Thyroid gland (tissue), 4 donors: ENCODE data around the gene NTNG1. TPM values are rescaled to one million over a fixed set of nuclear protein-coding genes. Genes with fewer than 3 reads are reported as not detected.

Experiments used
- DNase-seq, 2 donors: peaks; one replicate each; pipeline ENCODE4 v3.0.0-alpha.2; 2019
- H3K27ac ChIP-seq, 3 donors: fragments of 200-600 bp; sonication (generic); 1 replicate in 2 of 3; 2 replicates in 1 of 3; pipeline ENCODE4 v1.5.1; 2016 to 2019; ENCODE audit warnings: mild to moderate bottlenecking in 1 of 3, moderate library complexity in 1 of 3
- H3K27me3 ChIP-seq: fragments of 200-600 bp; sonication (generic); one replicate; pipeline ENCODE4 v1.5.1; 2019
- H3K36me3 ChIP-seq, 2 donors: fragments of 200-600 bp; sonication (generic); one replicate each; pipeline ENCODE4 v1.5.1; 2016 to 2019
- H3K4me1 ChIP-seq, 2 donors: fragments of 200-600 bp; sonication (generic); one replicate each; pipeline ENCODE4 v1.5.1; 2017 to 2019
- H3K4me3 ChIP-seq, 3 donors: fragments of 200-600 bp; sonication (generic); replicated peaks in 1 of 3; 1 replicate in 2 of 3; 2 replicates in 1 of 3; pipeline ENCODE4 v1.5.1; 2016; ENCODE audit warnings: mild to moderate bottlenecking in 1 of 3
- H3K9me3 ChIP-seq: fragments of 200-600 bp; sonication (generic); one replicate; pipeline ENCODE4 v1.5.1; 2017
- CTCF ChIP-seq, 6 experiments: fragments of 200-600 bp in 3 of 6; fragments of 450-650 bp in 3 of 6; sonication (generic) in 3 of 6; IDR thresholded peaks; one replicate each; pipeline ENCODE4 v1.5.1; 2016 to 2019; ENCODE audit warnings: antibody characterized with exemption in 6 of 6, mild to moderate bottlenecking in 2 of 6, inconsistent platforms in 1 of 6, moderate library complexity in 1 of 6
- POLR2A ChIP-seq, 2 donors: fragments of 450-650 bp; IDR thresholded peaks; one replicate each; pipeline ENCODE4 v1.6.1; 2017; ENCODE audit warnings: antibody characterized with exemption in 2 of 2, mild to moderate bottlenecking in 2 of 2, moderate library complexity in 1 of 2
- WGBS, 2 donors: methylation state at CpG; one replicate each; pipeline ENCODE4 v1.1.5; 2017; 5-methylcytosine and 5-hydroxymethylcytosine counted together
- intact Hi-C: fragments of 100-400 bp; cut with DNase I; formaldehyde crosslinking; loops from one replicate; pipeline ENCODE4 v1.15.1; 2023
- total RNA-seq, 4 donors: library from RNA; depleted of rRNA; stranded (reverse); fragments of >200 nt; gene quantifications; one replicate each; pipeline ENCODE4 v1.2.3, GENCODE V29; 2016

The NTNG1 gene
- total RNA-seq, 4 donors from 2014 or later: 0.33 to 0.56 (median 0.54) TPM; not detected in 1

DNA sequence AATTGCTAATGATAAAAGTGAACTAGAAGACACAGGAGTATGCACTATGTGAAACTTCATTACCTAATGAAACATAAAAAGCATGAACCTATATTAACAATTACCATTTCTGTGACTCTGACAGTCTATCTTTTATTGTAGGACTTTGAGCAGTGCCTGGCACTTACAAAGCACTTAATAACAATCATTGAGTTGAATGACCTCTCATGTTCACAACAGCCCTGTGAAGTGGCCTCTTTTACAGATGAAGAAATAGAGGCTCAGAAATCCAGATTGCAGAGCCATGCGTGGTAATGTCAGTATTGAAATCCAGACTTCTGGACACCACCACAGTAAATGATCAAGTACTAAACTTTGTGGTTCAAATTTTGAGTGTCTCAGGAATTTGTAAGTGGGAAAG lies 326.4 kb downstream of the NTNG1 start:
- WGBS, 2 donors: 33 to 40% methylated on average over 1 of the region's 1 CpG
- TF ChIP-seq POLR2A (IDR thresholded peaks at IDR 0.05): no peak
- TF ChIP-seq CTCF (IDR thresholded peaks at IDR 0.05): no peak
- intact Hi-C loops: no loop called here
- Histone ChIP-seq H3K27me3 (no peaks in the 10 kb centered on the region), H3K36me3 (no peaks in the 10 kb centered on the region), H3K9me3 (no peaks in the 10 kb centered on the region), H3K27ac (no peak overlapping the region), H3K4me3 (no peak overlapping the region), H3K4me1 (no peaks in the 10 kb centered on the region)
- no peak for DNase-seq

DNA sequence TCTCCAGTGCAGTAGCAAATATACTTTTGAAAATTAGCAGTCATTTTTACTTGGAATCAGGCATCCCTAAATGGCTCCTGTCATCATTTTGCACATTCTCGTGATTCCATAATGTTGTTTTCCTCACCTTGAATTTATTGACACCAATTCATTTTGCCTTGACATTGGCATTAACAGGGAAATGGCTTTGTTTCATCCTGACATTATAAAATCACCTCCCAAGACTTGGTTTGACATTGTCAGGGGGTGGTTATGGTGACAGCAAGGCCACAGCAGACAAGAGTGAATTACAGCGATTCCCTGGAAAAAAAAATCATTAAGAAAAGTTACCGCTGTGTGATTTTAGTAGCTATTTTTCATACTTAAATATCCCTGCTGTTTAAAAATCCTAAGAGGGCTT lies 327.0 kb downstream of the NTNG1 start:
- Histone ChIP-seq H3K9me3 (no peaks in the 10 kb centered on the region), H3K27ac (no peak overlapping the region), H3K36me3 (no peaks in the 10 kb centered on the region), H3K4me1 (no peaks in the 10 kb centered on the region), H3K27me3 (no peaks in the 10 kb centered on the region), H3K4me3 (no peak overlapping the region)
- WGBS, 2 donors: 87 to 88% methylated on average over 3 of the region's 3 CpGs
- no peak for DNase-seq
- intact Hi-C loops: no loop called here
- TF ChIP-seq POLR2A (IDR thresholded peaks at IDR 0.05): no peak
- TF ChIP-seq CTCF (IDR thresholded peaks at IDR 0.05): no peak

- H3K4me1 ChIP-seq: no peaks in the 10 kb centered on the region
- no peaks in the 10 kb centered on the region for H3K36me3 ChIP-seq
- DNase-seq: no peak
- TF ChIP-seq CTCF (IDR thresholded peaks at IDR 0.05) (no peak), POLR2A (IDR thresholded peaks at IDR 0.05) (no peak)
- no peak overlapping the region for H3K4me3 ChIP-seq
- intact Hi-C loops: no loop called here
- H3K27me3 ChIP-seq: no peaks in the 10 kb centered on the region
- 77 to 81% methylated on average over 2 of the region's 2 CpGs for WGBS, 2 donors
- H3K9me3 ChIP-seq: no peaks in the 10 kb centered on the region
- H3K27ac ChIP-seq: no peak overlapping the region
These were observed 332.2 kb downstream of the NTNG1 start for GRCh38 chr1:107473065-107473464.

- DNase-seq: no peak
- H3K4me1 ChIP-seq: no peaks in the 10 kb centered on the region
- H3K36me3 ChIP-seq: no peaks in the 10 kb centered on the region
- H3K27me3 ChIP-seq: no peaks in the 10 kb centered on the region
- H3K9me3 ChIP-seq: no peaks in the 10 kb centered on the region
- TF ChIP-seq POLR2A (IDR thresholded peaks at IDR 0.05): no peak
- no peak for TF ChIP-seq CTCF (IDR thresholded peaks at IDR 0.05)
- intact Hi-C loops: no loop called here
- H3K4me3 ChIP-seq: no peak overlapping the region
- WGBS, 2 donors: 71 to 79% methylated on average over 1 of the region's 1 CpG
- no peak overlapping the region for H3K27ac ChIP-seq
These were observed 334.2 kb downstream of the NTNG1 start for GRCh38 chr1:107474877-107475612.

DNA sequence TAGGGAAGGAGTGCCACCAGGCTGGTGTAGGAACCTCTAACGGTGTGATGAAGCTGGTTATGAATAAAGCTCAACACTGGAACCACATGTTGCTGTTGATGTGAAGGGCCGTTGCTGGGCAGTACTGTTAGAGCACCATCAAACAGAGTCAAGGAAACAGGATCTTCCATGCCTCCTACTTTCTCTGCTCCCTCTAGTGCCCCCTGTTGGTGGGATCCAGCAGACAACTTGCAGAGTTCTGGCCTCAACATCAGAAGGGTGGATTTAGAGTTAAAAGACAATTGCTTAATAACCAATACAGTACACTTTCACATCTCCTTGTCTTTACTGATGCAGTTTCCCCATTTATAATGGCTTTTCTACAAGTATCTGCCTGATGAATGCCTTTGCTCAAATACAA lies 336.4 kb downstream of the NTNG1 start:
- DNase-seq: no peak
- Histone ChIP-seq H3K4me1 (no peaks in the 10 kb centered on the region), H3K36me3 (no peaks in the 10 kb centered on the region), H3K27ac (no peak overlapping the region), H3K9me3 (no peaks in the 10 kb centered on the region), H3K4me3 (no peak overlapping the region), H3K27me3 (no peaks in the 10 kb centered on the region)
- intact Hi-C loops: no loop called here
- TF ChIP-seq POLR2A (IDR thresholded peaks at IDR 0.05) (no peak), CTCF (IDR thresholded peaks at IDR 0.05) (no peak)
- WGBS, 2 donors: 69 to 90% methylated on average over 2 of the region's 2 CpGs
